ENCODE results near the gene FERMT2. TPM values are rescaled to one million over a fixed set of nuclear protein-coding genes. Genes with fewer than 3 reads are reported as not detected.

The FERMT2 gene
- total RNA-seq, 2 donors from 2014 or later = 38.8 to 62.9 TPM

DNA sequence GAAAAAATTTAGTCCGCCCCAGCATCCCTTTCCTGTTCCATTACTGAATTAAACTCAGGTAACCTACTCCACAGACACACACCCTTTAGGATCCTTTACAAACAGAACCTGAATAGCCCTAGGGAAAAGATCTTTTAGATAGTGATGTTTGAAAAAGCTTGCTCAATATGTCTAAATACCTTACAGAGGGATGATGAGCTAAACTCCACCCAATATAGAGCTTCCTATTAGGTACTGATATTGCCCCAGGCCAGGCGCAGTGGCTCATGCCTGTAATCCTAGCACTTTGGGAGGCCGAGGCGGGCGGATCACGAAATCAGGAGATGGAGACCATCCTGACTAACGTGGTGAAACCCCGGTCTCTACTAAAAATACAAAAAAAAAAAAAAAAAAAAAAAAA, 50.1 kb downstream of the FERMT2 start:
- TF ChIP-seq POLR2A (IDR thresholded peaks at IDR 0.05) (no peak), POLR2AphosphoS5 (IDR thresholded peaks at IDR 0.05) (no peak)
- TF ChIP-seq, protein P1, sequence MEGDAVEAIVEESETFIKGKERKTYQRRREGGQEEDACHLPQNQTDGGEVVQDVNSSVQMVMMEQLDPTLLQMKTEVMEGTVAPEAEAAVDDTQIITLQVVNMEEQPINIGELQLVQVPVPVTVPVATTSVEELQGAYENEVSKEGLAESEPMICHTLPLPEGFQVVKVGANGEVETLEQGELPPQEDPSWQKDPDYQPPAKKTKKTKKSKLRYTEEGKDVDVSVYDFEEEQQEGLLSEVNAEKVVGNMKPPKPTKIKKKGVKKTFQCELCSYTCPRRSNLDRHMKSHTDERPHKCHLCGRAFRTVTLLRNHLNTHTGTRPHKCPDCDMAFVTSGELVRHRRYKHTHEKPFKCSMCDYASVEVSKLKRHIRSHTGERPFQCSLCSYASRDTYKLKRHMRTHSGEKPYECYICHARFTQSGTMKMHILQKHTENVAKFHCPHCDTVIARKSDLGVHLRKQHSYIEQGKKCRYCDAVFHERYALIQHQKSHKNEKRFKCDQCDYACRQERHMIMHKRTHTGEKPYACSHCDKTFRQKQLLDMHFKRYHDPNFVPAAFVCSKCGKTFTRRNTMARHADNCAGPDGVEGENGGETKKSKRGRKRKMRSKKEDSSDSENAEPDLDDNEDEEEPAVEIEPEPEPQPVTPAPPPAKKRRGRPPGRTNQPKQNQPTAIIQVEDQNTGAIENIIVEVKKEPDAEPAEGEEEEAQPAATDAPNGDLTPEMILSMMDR (IDR thresholded peaks at IDR 0.05) = no peak
- Histone ChIP-seq H3K4me1 (replicated peaks) (no peaks in the 10 kb centered on the region), H3K36me3 (no peaks in the 10 kb centered on the region), H3K9me3 (no peaks in the 10 kb centered on the region), H3K27ac (no peak overlapping the region), H3K4me3 (no peak overlapping the region), H3K27me3 (replicated peaks; ENCODE audit: insufficient read depth) (no peaks in the 10 kb centered on the region)
- no peak for DNase-seq (ENCODE audit: low spot score)
- intact Hi-C loops (cut with DNase I) = no loop called here
- WGBS = 84% methylated on average over 8 of the region's 8 CpGs

DNA sequence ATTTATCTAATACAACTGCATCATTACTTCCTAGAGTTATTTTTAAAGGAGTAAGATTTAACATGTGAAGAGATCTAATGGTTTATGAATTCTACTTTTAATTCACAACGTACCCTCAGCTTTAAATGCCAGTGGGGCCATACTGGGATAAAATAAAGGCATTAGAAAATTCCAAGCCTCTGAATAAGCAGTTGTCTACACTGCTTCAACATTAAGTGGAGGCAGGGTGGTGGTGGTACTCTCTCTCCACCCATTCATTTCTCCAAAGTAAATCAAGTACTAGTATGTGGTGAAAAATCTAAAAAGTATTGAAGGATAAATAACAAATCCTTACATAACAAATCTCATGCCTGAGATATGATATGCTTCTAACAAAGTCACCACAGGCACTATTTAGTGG, 52.4 kb downstream of the FERMT2 start:
- no peaks in the 10 kb centered on the region for H3K4me1 ChIP-seq (replicated peaks)
- WGBS = 79% methylated on average over 1 of the region's 1 CpG
- no peak for TF ChIP-seq POLR2AphosphoS5 (IDR thresholded peaks at IDR 0.05)
- TF ChIP-seq, protein P1 (IDR thresholded peaks at IDR 0.05) = no peak

DNA sequence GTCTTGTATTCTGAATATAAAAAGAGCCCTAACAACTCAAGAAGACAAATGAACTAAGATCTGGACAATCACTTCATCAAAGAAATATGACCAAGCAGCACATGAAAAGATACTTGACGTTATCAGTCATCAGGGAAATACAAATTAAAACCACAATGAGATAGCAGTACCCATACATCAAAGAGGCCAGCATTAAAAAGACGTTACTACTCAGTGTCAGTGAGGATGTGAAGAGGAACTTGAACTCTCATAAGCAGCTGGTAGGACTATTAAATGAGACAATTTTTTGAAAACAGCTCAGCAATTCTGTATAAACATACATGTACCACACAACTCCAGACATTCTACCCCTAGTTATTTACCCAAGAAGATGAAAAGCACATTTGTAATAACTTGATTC, 55.9 kb downstream of the FERMT2 start:
- Histone ChIP-seq H3K27me3 (replicated peaks; ENCODE audit: insufficient read depth) (no peaks in the 10 kb centered on the region), H3K36me3 (no peaks in the 10 kb centered on the region), H3K4me1 (replicated peaks) (no peaks in the 10 kb centered on the region), H3K4me3 (no peak overlapping the region), H3K9me3 (no peaks in the 10 kb centered on the region), H3K27ac (no peak overlapping the region)
- intact Hi-C loops (cut with DNase I) = no loop called here
- DNase-seq (ENCODE audit: low spot score) = no peak
- no peak for TF ChIP-seq POLR2A (IDR thresholded peaks at IDR 0.05)
- TF ChIP-seq, protein P1 (IDR thresholded peaks at IDR 0.05) = no peak
- 38% methylated on average over 2 of the region's 2 CpGs for WGBS

More for the DNA sequence above, 52.4 kb downstream of the FERMT2 start:
- Histone ChIP-seq H3K9me3 (no peaks in the 10 kb centered on the region), H3K4me3 (no peak overlapping the region), H3K27ac (no peak overlapping the region), H3K27me3 (replicated peaks; ENCODE audit: insufficient read depth) (no peaks in the 10 kb centered on the region), H3K36me3 (no peaks in the 10 kb centered on the region)
- intact Hi-C loops (cut with DNase I) = no loop called here
- no peak for DNase-seq (ENCODE audit: low spot score)

DNA sequence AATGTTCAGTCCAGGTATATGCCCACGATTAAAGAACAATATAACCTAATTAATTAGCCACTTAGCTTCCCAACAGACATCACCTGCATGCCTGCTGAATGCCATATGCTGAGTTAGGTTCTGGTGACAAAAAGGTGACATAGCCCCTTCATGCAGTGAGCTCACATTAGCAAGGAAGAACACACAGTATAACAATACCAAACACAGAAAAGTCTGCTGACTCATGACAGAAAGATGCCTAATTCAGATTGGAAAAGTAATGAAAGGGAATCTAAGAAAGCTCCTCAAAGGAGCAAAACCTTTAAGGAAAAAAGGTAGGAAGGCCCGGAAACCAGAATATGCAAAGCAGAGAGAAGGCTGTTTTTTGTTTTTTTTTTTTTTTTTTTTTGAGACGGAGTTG, 59.0 kb downstream of the FERMT2 start:
- no peaks in the 10 kb centered on the region for H3K4me1 ChIP-seq (replicated peaks)
- DNase-seq (ENCODE audit: low spot score) = no peak
- no peaks in the 10 kb centered on the region for H3K9me3 ChIP-seq
- no peak for TF ChIP-seq POLR2AphosphoS5 (IDR thresholded peaks at IDR 0.05)
- no peak for TF ChIP-seq POLR2A (IDR thresholded peaks at IDR 0.05)
- TF ChIP-seq, protein P1 (IDR thresholded peaks at IDR 0.05) = no peak
- H3K4me3 ChIP-seq = no peak overlapping the region
- no peaks in the 10 kb centered on the region for H3K36me3 ChIP-seq
- no peaks in the 10 kb centered on the region for H3K27me3 ChIP-seq (replicated peaks; ENCODE audit: insufficient read depth)
- WGBS = 88% methylated on average over 3 of the region's 3 CpGs
- H3K27ac ChIP-seq = no peak overlapping the region
- intact Hi-C loops (cut with DNase I) = no loop called here

DNA sequence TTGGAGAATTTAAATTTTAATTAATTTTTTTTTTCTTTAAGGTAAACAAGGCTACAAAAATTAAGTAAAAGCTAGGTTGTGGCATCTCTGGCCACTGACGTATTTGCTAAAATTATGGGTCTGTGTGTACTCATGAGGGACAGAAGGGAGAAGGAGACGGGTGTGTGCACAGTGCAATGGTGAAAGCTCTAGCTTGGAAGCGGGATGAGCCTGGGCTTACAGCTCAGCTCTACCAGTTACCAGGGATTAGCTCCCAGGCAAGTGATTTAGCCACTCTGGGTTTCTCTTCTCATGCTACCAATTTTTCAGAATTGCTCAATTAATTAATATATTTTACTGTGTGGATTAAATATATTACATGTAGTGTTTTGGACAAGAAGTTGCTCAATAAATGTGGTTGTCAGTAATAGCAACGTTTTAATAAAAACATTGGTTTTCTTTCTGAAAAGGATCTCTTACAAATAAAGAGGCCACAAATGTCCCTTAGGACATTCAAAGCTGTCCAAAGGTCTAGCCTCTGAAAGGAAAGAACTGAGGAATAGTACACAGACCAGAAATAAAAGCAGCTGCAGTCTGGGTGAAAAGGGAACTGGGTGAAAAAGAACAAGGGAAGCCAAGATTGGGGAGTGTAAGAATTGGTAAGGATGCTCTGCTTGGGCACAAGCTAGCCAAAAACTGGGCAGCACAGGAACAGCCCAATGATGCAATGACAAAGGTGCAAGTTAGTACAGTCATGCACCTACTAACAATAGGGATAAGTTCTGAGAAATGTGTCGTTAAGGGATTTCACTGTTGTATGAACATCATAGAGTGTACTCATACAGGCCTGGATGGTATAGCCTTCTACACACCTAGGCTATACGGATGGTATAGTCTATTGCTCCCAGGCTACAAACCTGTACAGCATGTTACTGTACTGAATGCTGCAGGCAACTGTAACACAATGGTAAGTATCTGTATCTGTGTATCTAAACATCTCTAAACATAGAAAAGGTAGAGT, 61.7 kb downstream of the FERMT2 start:
- intact Hi-C loops (cut with DNase I) = no loop called here
- DNase-seq (ENCODE audit: low spot score) = no peak
- no peaks in the 10 kb centered on the region for H3K9me3 ChIP-seq
- H3K4me3 ChIP-seq = no peak overlapping the region
- H3K27ac ChIP-seq = no peak overlapping the region
- H3K4me1 ChIP-seq (replicated peaks) = no peaks in the 10 kb centered on the region
- no peaks in the 10 kb centered on the region for H3K36me3 ChIP-seq
- 80% methylated on average over 6 of the region's 6 CpGs for WGBS
- TF ChIP-seq POLR2A (IDR thresholded peaks at IDR 0.05) (no peak), POLR2AphosphoS5 (IDR thresholded peaks at IDR 0.05) (no peak)
- TF ChIP-seq, protein P1 (IDR thresholded peaks at IDR 0.05) = no peak
- H3K27me3 ChIP-seq (replicated peaks; ENCODE audit: insufficient read depth) = no peaks in the 10 kb centered on the region
